IMR-90 (cell line): ENCODE results near the gene CLUH.

Experiments used
- BHLHE40 ChIP-seq: fragments of 150-350 bp; IDR thresholded peaks from 2 replicates; pipeline ENCODE4 v1.6.1; 2016; ENCODE audit warnings: mild to moderate bottlenecking, low read depth, low read length
- CEBPB ChIP-seq: IDR thresholded peaks from 2 replicates; pipeline ENCODE4 v1.6.1; 2012; ENCODE audit warnings: low read depth, low read length, improper control_type of control experiment
- CHD1 ChIP-seq: IDR thresholded peaks from 2 replicates; pipeline ENCODE4 v1.6.1; 2012; ENCODE audit warnings: low read depth, low read length, improper control_type of control experiment
- CTCF ChIP-seq: conservative IDR thresholded peaks from 2 replicates; pipeline ENCODE4 v1.5.1; 2012; ENCODE audit warnings: mild to moderate bottlenecking, low read depth, low read length, improper control_type of control experiment
- ELK1 ChIP-seq: fragments of 150-350 bp; IDR thresholded peaks from 2 replicates; pipeline ENCODE4 v1.6.1; 2016; ENCODE audit warnings: low read depth, mild to moderate bottlenecking, low read length, moderate library complexity, borderline replicate concordance
- FOS ChIP-seq: fragments of 150-350 bp; IDR thresholded peaks from 2 replicates; pipeline ENCODE4 v1.6.1; 2016; ENCODE audit warnings: low read depth, low read length
- MAFK ChIP-seq: IDR thresholded peaks from 2 replicates; pipeline ENCODE4 v1.6.1; 2012; ENCODE audit warnings: low read depth, low read length, improper control_type of control experiment
- MXI1 ChIP-seq: IDR thresholded peaks from 2 replicates; pipeline ENCODE4 v1.6.1; 2012; ENCODE audit warnings: low read depth, mild to moderate bottlenecking, low read length, moderate library complexity, borderline replicate concordance
- POLR2A ChIP-seq: IDR thresholded peaks from 2 replicates; pipeline ENCODE4 v1.6.1; 2012; ENCODE audit warnings: mild to moderate bottlenecking, low read depth, low read length
- RAD21 ChIP-seq: IDR thresholded peaks from 2 replicates; pipeline ENCODE4 v1.6.1; 2012; ENCODE audit warnings: low read length, improper control_type of control experiment
- RCOR1 ChIP-seq: IDR thresholded peaks from 2 replicates; pipeline ENCODE4 v1.6.1; 2012; ENCODE audit warnings: mild to moderate bottlenecking, low read length, improper control_type of control experiment; ENCODE audit not compliant: insufficient replicate concordance
- RFX5 ChIP-seq: IDR thresholded peaks from 2 replicates; pipeline ENCODE4 v1.8.0; 2012; ENCODE audit warnings: low read depth, mild to moderate bottlenecking, low read length, moderate library complexity
- SMC3 ChIP-seq: fragments of 150-350 bp; IDR thresholded peaks from 2 replicates; pipeline ENCODE4 v1.6.1; 2016; ENCODE audit warnings: low read depth, mild to moderate bottlenecking, antibody characterized with exemption, low read length, moderate library complexity
- USF2 ChIP-seq: fragments of 150-350 bp; IDR thresholded peaks from 2 replicates; pipeline ENCODE4 v1.6.1; 2017; ENCODE audit warnings: mild to moderate bottlenecking, antibody characterized with exemption, low read length, low read depth

GRCh38 chr17:2716649-2717048 lies 5.1 kb upstream of the CLUH start:
- TF ChIP-seq POLR2A (no peak), CTCF (no peak), MXI1 (no peak), RCOR1 (no peak), RAD21 (no peak), CEBPB (no peak), CHD1 (no peak), BHLHE40 (no peak), FOS (no peak), SMC3 (no peak), ELK1 (no peak), RFX5 (no peak), USF2 (no peak), MAFK (no peak)
